Measurements from ENCODE around the gene NAA35.
"Not testable (repeated sequence)": the region's sequence is repeated elsewhere in the genome, so short reads cannot be mapped to it uniquely, and the experiment has no call there.

Gene NAA35

GRCh38 chr9:85944672-85945071, 3.7 kb downstream of the NAA35 start:
- no peak for DNase-seq (ENCODE audit: low read depth)

- DNase-seq (ENCODE audit: low read depth) = no peak
Measured at GRCh38 chr9:85949586-85950335, 8.8 kb downstream of the NAA35 start.

GRCh38 chr9:85959955-85960354, 19.0 kb downstream of the NAA35 start:
- no peak for DNase-seq (ENCODE audit: low read depth)

- no peak for DNase-seq (ENCODE audit: low read depth)
Measured at GRCh38 chr9:85960688-85961093, 19.7 kb downstream of the NAA35 start.

- no peak for DNase-seq (ENCODE audit: low read depth)
Measured at GRCh38 chr9:85964526-85964925, 23.6 kb downstream of the NAA35 start.

- DNase-seq (ENCODE audit: low read depth) = no peak
Measured at GRCh38 chr9:85964949-85965348, 24.0 kb downstream of the NAA35 start.

GRCh38 chr9:85969727-85970126, 28.8 kb downstream of the NAA35 start:
- DNase-seq (ENCODE audit: low read depth) = no peak

GRCh38 chr9:85971731-85972130, 30.8 kb downstream of the NAA35 start:
- no peak for DNase-seq (ENCODE audit: low read depth)

- no peak for DNase-seq (ENCODE audit: low read depth)
Measured at GRCh38 chr9:85973238-85973637, 32.3 kb downstream of the NAA35 start.

- DNase-seq (ENCODE audit: low read depth) = not testable (repeated sequence)
Measured at GRCh38 chr9:85974055-85974547, 33.2 kb downstream of the NAA35 start.

- no peak for DNase-seq (ENCODE audit: low read depth)
Measured at GRCh38 chr9:85978496-85978895, 37.5 kb downstream of the NAA35 start.

GRCh38 chr9:85981369-85981768, 40.4 kb downstream of the NAA35 start:
- DNase-seq (ENCODE audit: low read depth) = no peak

GRCh38 chr9:85984457-85984856, 43.5 kb downstream of the NAA35 start:
- no peak for DNase-seq (ENCODE audit: low read depth)

GRCh38 chr9:85987236-85987635, 46.3 kb downstream of the NAA35 start:
- no peak for DNase-seq (ENCODE audit: low read depth)

GRCh38 chr9:85994191-85994590, 53.2 kb downstream of the NAA35 start:
- no peak for DNase-seq (ENCODE audit: low read depth)

GRCh38 chr9:85995097-85995496, 54.2 kb downstream of the NAA35 start:
- no peak for DNase-seq (ENCODE audit: low read depth)

GRCh38 chr9:85995599-85995998, 54.7 kb downstream of the NAA35 start:
- no peak for DNase-seq (ENCODE audit: low read depth)

GRCh38 chr9:86005253-86005775, 64.4 kb downstream of the NAA35 start:
- no peak for DNase-seq (ENCODE audit: low read depth)

GRCh38 chr9:86009133-86009532, 68.2 kb downstream of the NAA35 start:
- no peak for DNase-seq (ENCODE audit: low read depth)

- no peak for DNase-seq (ENCODE audit: low read depth)
Measured at GRCh38 chr9:86020731-86021130, 79.8 kb downstream of the NAA35 start.

GRCh38 chr9:86021166-86021565, 80.2 kb downstream of the NAA35 start:
- no peak for DNase-seq (ENCODE audit: low read depth)

- no peak for DNase-seq (ENCODE audit: low read depth)
Measured at GRCh38 chr9:86022687-86023266, 81.8 kb downstream of the NAA35 start.

- DNase-seq (ENCODE audit: low read depth) = no peak
Measured at GRCh38 chr9:86027767-86028166, 86.8 kb downstream of the NAA35 start.

All from fibroblast of the conjunctiva (primary cell).